Activated CD8-positive, alpha-beta T cell treated with anti-CD3 and anti-CD28 coated beads for 36 hours (primary cell): ENCODE data around the gene ACYP2. TPM values are rescaled to one million over a fixed set of nuclear protein-coding genes. Genes with fewer than 3 reads are reported as not detected.

ENCODE experiments used
- ATAC-seq: fragments of 200-7000 bp; cut with Tn5 transposase; one replicate; pipeline ENCODE4 v1.10.0; 2021; ENCODE audit warnings: mild to moderate bottlenecking, moderate library complexity
- CTCF ChIA-PET: fragments of 350-600 bp; sonication (Branson Sonifier 250); formaldehyde crosslinking; loops from one replicate; lab custom pipeline; 2021; ENCODE audit warnings: antibody characterized with exemption; lab: Charles Lee
- POLR2A ChIA-PET: fragments of 350-600 bp; sonication (Branson Sonifier 250); formaldehyde crosslinking; loops from one replicate; lab custom pipeline; 2021; ENCODE audit warnings: antibody characterized with exemption; lab: Charles Lee
- DNase-seq: peaks from one replicate; pipeline ENCODE4 v3.0.0-alpha.2; 2020
- H3K27ac Mint-ChIP-seq: one replicate; pipeline ENCODE4 v1.8.0; 2021; ENCODE audit warnings: mild to moderate bottlenecking, mixed read lengths
- H3K27me3 Mint-ChIP-seq: one replicate; pipeline ENCODE4 v1.8.0; 2021; ENCODE audit warnings: mixed read lengths
- H3K36me3 Mint-ChIP-seq: one replicate; pipeline ENCODE4 v1.8.0; 2021; ENCODE audit warnings: low read depth, mixed read lengths
- H3K4me1 Mint-ChIP-seq: one replicate; pipeline ENCODE4 v1.8.0; 2021; ENCODE audit warnings: low read depth, mixed read lengths
- H3K4me3 Mint-ChIP-seq: one replicate; pipeline ENCODE4 v1.8.0; 2021; ENCODE audit warnings: mild to moderate bottlenecking, moderate library complexity, mixed read lengths
- H3K9me3 Mint-ChIP-seq: one replicate; pipeline ENCODE4 v1.8.0; 2021; ENCODE audit warnings: mixed read lengths
- intact Hi-C: fragments of 100-400 bp; cut with micrococcal nuclease; formaldehyde crosslinking; loops from one replicate; pipeline ENCODE4 v1.10.0; 2022
- total RNA-seq, 2 experiments: library from RNA; stranded (reverse); gene quantifications; one replicate each; pipeline ENCODE4 v1.2.3, GENCODE V29; 2021
- TF ChIP-seq, protein P1 (sequence below): fragments of 200-600 bp; IDR thresholded peaks from one replicate; pipeline ENCODE4 v1.8.0; 2022; ENCODE audit warnings: antibody characterized with exemption, mild to moderate bottlenecking

Gene ACYP2
- total RNA-seq, 2 experiments from 2014 or later, result 5.8 to 6.0 TPM

DNA sequence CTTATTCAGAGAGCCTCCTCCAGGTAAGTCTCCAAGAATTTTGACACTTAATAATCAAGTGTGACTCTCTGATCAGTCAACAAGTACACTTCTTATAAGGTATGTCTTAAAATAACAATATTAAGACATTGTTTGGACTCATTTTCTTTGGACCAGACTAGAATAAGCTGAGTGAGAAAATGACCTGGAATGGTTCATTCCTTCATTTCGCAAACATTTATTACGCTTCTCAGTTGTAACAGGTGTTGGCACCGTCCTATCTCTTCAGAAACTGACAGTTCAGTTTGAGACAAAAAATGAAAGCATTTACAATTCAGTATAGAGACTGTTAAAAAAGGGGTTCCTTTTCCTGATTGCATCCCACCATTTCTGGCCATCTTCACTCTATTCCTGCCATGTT is 94.0 kb downstream of the ACYP2 start:
- Mint-ChIP-seq H3K4me3 (no peak overlapping the region), H3K27me3 (no peaks in the 10 kb centered on the region), H3K36me3 (peaks cover 4% of the 10 kb centered on the region), H3K4me1 (peaks cover 2% of the 10 kb centered on the region), H3K9me3 (peaks cover 3% of the 10 kb centered on the region), H3K27ac (no peak overlapping the region)
- intact Hi-C loops, result no loop called here
- DNase-seq (no peak), ATAC-seq (no peak)
- ChIA-PET CTCF (no interaction called here), POLR2A (no interaction called here)
- TF ChIP-seq, protein P1, sequence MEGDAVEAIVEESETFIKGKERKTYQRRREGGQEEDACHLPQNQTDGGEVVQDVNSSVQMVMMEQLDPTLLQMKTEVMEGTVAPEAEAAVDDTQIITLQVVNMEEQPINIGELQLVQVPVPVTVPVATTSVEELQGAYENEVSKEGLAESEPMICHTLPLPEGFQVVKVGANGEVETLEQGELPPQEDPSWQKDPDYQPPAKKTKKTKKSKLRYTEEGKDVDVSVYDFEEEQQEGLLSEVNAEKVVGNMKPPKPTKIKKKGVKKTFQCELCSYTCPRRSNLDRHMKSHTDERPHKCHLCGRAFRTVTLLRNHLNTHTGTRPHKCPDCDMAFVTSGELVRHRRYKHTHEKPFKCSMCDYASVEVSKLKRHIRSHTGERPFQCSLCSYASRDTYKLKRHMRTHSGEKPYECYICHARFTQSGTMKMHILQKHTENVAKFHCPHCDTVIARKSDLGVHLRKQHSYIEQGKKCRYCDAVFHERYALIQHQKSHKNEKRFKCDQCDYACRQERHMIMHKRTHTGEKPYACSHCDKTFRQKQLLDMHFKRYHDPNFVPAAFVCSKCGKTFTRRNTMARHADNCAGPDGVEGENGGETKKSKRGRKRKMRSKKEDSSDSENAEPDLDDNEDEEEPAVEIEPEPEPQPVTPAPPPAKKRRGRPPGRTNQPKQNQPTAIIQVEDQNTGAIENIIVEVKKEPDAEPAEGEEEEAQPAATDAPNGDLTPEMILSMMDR, result no peak

DNA sequence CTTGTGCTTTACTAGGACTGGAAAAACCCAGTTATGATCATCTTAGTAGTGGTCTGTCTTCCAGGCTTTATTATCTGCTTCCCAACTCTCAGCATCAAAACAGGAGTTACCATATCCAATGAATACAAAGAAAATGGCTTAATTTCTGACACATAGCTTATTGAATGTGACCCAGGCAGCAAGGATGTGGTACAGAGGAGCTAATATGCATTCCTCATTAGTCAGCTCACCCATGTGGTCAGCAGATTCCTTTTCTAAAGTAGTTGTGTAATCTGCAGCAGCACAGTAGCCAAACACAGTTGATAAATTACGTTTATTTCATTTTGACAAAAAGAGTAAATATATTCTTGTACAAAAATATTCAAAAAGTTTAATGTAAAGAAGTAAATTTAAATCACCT is 97.0 kb downstream of the ACYP2 start:
- peaks cover 4% of the 10 kb centered on the region for H3K36me3 Mint-ChIP-seq
- no peaks in the 10 kb centered on the region for H3K4me1 Mint-ChIP-seq
- TF ChIP-seq, protein P1, result no peak
- CTCF ChIA-PET, result interaction anchor here (1.1 to 1.2 kb wide), 2 partner anchors 10 to 36 kb away, joined by 3 read pairs; no protein-coding TSS in a partner anchor
- ATAC-seq (no peak), DNase-seq (no peak)
- intact Hi-C loops, result no loop called here
- H3K9me3 Mint-ChIP-seq, result peaks cover 9% of the 10 kb centered on the region
- no peak overlapping the region for H3K27ac Mint-ChIP-seq
- H3K4me3 Mint-ChIP-seq, result no peak overlapping the region
- no peaks in the 10 kb centered on the region for H3K27me3 Mint-ChIP-seq
- POLR2A ChIA-PET, result no interaction called here

DNA sequence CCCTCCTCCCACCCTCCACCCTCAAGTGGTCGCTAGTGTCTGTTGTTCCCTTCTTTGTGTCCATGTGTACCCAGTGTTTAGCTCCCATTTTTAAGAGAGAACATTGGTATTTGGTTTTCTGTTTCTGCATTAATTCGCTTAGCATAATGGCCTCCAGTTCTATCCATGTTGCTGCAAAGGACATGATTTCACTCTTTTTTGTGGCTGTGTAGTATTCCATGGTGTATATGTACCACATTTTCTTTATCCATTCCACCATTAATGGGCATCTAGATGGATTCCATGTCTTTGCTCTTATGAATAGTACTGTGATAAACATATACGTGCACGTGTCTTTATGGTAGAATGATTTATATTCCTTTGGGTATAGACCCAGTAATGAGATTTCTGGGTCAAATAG is 97.7 kb downstream of the ACYP2 start:
- no peak overlapping the region for H3K4me3 Mint-ChIP-seq
- no peak for DNase-seq
- no peak overlapping the region for H3K27ac Mint-ChIP-seq
- TF ChIP-seq, protein P1, result no peak
- H3K36me3 Mint-ChIP-seq, result peaks cover 4% of the 10 kb centered on the region
- ATAC-seq, result no peak
- ChIA-PET CTCF (interaction anchor here (1.1 to 1.2 kb wide), 2 partner anchors 10 to 36 kb away, joined by 3 read pairs; no protein-coding TSS in a partner anchor), POLR2A (no interaction called here)
- no peaks in the 10 kb centered on the region for H3K4me1 Mint-ChIP-seq
- H3K9me3 Mint-ChIP-seq, result peaks cover 9% of the 10 kb centered on the region
- intact Hi-C loops, result no loop called here
- H3K27me3 Mint-ChIP-seq, result no peaks in the 10 kb centered on the region

DNA sequence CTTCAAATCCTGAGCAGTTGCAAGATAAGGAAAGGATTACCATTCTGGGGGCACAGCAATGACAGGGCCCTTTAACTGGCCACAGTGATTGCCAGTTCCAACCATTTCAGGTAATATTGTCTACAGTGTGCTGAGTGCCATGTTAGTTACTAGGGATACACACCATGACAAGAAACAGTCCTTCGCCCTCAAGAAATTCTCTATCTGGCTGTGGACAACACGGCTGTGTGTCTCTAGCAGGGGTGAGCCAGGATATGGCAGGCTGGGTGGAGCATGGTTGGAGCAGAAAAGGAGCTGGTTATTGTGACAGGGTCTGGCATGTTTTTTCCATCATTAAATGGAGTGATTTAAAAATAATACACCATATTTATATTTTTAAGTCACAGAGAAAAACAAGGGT is 109.6 kb downstream of the ACYP2 start:
- no peak overlapping the region for H3K27ac Mint-ChIP-seq
- ChIA-PET CTCF (no interaction called here), POLR2A (no interaction called here)
- no peak overlapping the region for H3K4me3 Mint-ChIP-seq
- ATAC-seq (no peak), DNase-seq (no peak)
- intact Hi-C loops, result no loop called here
- H3K27me3 Mint-ChIP-seq, result no peaks in the 10 kb centered on the region
- no peaks in the 10 kb centered on the region for H3K9me3 Mint-ChIP-seq
- TF ChIP-seq, protein P1, result no peak
- peaks cover 2% of the 10 kb centered on the region for H3K4me1 Mint-ChIP-seq
- H3K36me3 Mint-ChIP-seq, result no peaks in the 10 kb centered on the region

DNA sequence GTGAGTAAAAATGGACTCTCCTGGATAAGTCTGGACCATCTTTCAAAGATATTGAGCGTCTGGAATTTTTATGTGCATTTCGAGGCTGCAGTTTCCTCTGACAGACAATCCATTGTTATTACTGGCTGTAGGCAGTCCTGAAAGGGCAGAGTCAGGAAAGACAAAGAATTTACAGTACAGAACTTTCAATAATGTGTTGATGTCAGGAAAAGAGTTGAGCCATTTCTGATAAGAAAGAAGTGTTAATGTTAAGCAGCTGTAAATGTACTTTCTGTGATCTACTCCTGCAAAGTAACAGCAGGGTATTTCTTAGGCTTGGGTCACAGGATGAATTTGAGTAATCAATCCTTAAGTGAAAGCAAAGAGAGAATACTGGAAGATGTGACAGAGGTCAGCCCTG is 110.8 kb downstream of the ACYP2 start:
- Mint-ChIP-seq H3K4me3 (no peak overlapping the region), H3K36me3 (no peaks in the 10 kb centered on the region), H3K27ac (no peak overlapping the region), H3K4me1 (peaks cover 2% of the 10 kb centered on the region), H3K27me3 (no peaks in the 10 kb centered on the region), H3K9me3 (no peaks in the 10 kb centered on the region)
- no peak for DNase-seq
- intact Hi-C loops, result no loop called here
- ChIA-PET CTCF (no interaction called here), POLR2A (no interaction called here)
- no peak for ATAC-seq
- TF ChIP-seq, protein P1, result no peak
